Measurements from ENCODE around the gene RHEBL1. TPM values are rescaled to one million over a fixed set of nuclear protein-coding genes. Genes with fewer than 3 reads are reported as not detected.

The RHEBL1 gene
- total RNA-seq, 1 donor from 2014 or later, result 1.5 TPM

- ATAC-seq (no peak), DNase-seq (no peak)
- intact Hi-C loops (cut with DNase I), result no loop called here
- Histone ChIP-seq H3K4me1 (peaks cover 71% of the 10 kb centered on the region), H3K36me3 (peaks cover 22% of the 10 kb centered on the region), H3K27me3 (ENCODE audit: low read depth) (peaks cover 64% of the 10 kb centered on the region), H3K27ac (no peak overlapping the region), H3K9me3 (no peaks in the 10 kb centered on the region), H3K4me3 (peak overlapping the region; percentile 49)
- no peak for TF ChIP-seq CTCF (IDR thresholded peaks at IDR 0.05)
Observed at GRCh38 chr12:49092816-49093406, 23.1 kb upstream of the RHEBL1 start.

- Histone ChIP-seq H3K4me3 (peak overlapping the region; percentile 49), H3K27ac (no peak overlapping the region), H3K9me3 (no peaks in the 10 kb centered on the region), H3K4me1 (peaks cover 72% of the 10 kb centered on the region), H3K27me3 (ENCODE audit: low read depth) (peaks cover 64% of the 10 kb centered on the region), H3K36me3 (peaks cover 15% of the 10 kb centered on the region)
- ATAC-seq (no peak), DNase-seq (no peak)
- intact Hi-C loops (cut with DNase I), result no loop called here
- TF ChIP-seq CTCF (IDR thresholded peaks at IDR 0.05), result peak; percentile 31
Observed at GRCh38 chr12:49092086-49092815, 22.5 kb upstream of the RHEBL1 start.

GRCh38 chr12:49091836-49092085 lies 22.0 kb upstream of the RHEBL1 start:
- Histone ChIP-seq H3K4me3 (peak overlapping the region; percentile 49), H3K36me3 (peaks cover 10% of the 10 kb centered on the region), H3K4me1 (peaks cover 72% of the 10 kb centered on the region), H3K9me3 (no peaks in the 10 kb centered on the region), H3K27me3 (ENCODE audit: low read depth) (peaks cover 64% of the 10 kb centered on the region), H3K27ac (no peak overlapping the region)
- ATAC-seq (no peak), DNase-seq (no peak)
- TF ChIP-seq CTCF (IDR thresholded peaks at IDR 0.05), result no peak
- intact Hi-C loops (cut with DNase I), result no loop called here

GRCh38 chr12:49091056-49091835 lies 21.5 kb upstream of the RHEBL1 start:
- DNase-seq (no peak), ATAC-seq (no peak)
- Histone ChIP-seq H3K27ac (no peak overlapping the region), H3K4me3 (no peak overlapping the region), H3K9me3 (no peaks in the 10 kb centered on the region), H3K4me1 (peaks cover 72% of the 10 kb centered on the region), H3K36me3 (peaks cover 5% of the 10 kb centered on the region), H3K27me3 (ENCODE audit: low read depth) (peaks cover 64% of the 10 kb centered on the region)
- no peak for TF ChIP-seq CTCF (IDR thresholded peaks at IDR 0.05)
- intact Hi-C loops (cut with DNase I), result no loop called here

GRCh38 chr12:49089821-49090773 lies 20.3 kb upstream of the RHEBL1 start:
- intact Hi-C loops (cut with DNase I), result no loop called here
- Histone ChIP-seq H3K27ac (no peak overlapping the region), H3K27me3 (ENCODE audit: low read depth) (peaks cover 64% of the 10 kb centered on the region), H3K4me1 (peaks cover 71% of the 10 kb centered on the region), H3K9me3 (no peaks in the 10 kb centered on the region), H3K36me3 (no peaks in the 10 kb centered on the region), H3K4me3 (peak overlapping the region; percentile 45)
- peak in 1 of 2 donors; percentile 20 for ATAC-seq
- TF ChIP-seq CTCF (IDR thresholded peaks at IDR 0.05), result no peak
- DNase-seq, result peak; percentile 52
